HG03521 (cell line): ENCODE results near the gene CYTH1.
"Not testable (repeated sequence)": the region's sequence is repeated elsewhere in the genome, so short reads cannot be mapped to it uniquely, and the experiment has no call there.

ENCODE experiments used
- ATAC-seq: cut with Tn5 transposase; IDR thresholded peaks from one replicate; pipeline ENCODE4 v1.9.1; 2021; ENCODE audit warnings: mild to moderate bottlenecking, moderate library complexity; ENCODE audit not compliant: unreplicated experiment

Gene CYTH1

GRCh38 chr17:78789663-78790181, 7.6 kb upstream of the CYTH1 start:
- ATAC-seq = no peak

GRCh38 chr17:78789149-78789662, 7.1 kb upstream of the CYTH1 start:
- ATAC-seq = no peak

DNA sequence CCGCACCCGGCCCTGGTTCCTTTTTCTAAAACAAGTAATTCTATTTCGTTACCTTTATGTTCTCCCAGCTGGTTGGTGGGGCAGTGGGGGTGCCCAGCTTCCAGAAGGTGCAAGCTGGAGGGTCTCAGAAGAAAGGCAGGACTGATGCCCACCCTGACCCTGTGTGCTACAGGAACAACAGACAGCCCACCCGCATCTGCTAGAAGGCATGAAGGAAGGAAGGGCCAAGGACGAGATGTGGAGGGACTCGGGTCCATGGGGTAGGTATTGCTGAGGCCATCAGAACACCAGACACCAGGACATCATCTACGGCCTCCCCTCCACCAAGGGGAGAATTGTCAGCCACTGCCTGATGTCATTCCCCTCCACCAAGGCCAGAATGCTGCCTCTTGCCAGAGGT, 6.4 kb upstream of the CYTH1 start:
- no peak for ATAC-seq

DNA sequence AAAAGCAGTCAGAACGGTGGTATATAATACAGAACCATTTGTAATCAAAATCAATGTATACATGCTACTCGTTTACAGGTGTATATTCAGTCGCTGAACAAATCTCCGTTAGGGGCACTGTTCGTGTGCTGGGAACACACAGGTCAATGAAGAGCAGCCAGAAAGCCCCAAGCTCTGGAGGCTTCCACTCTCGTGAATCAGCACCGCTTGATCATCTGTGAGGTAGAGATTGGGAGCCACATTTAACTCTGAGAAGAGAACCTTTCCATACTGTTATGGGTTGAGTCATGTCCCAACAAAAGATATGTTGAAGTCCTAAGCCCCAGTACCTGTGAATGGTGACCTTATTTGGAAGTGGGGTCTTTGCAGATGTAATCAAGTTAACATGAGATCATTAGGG, 5.4 kb upstream of the CYTH1 start:
- ATAC-seq = no peak

GRCh38 chr17:78785663-78786057, 3.6 kb upstream of the CYTH1 start:
- no peak for ATAC-seq

GRCh38 chr17:78785011-78785662, 3.1 kb upstream of the CYTH1 start:
- no peak for ATAC-seq

DNA sequence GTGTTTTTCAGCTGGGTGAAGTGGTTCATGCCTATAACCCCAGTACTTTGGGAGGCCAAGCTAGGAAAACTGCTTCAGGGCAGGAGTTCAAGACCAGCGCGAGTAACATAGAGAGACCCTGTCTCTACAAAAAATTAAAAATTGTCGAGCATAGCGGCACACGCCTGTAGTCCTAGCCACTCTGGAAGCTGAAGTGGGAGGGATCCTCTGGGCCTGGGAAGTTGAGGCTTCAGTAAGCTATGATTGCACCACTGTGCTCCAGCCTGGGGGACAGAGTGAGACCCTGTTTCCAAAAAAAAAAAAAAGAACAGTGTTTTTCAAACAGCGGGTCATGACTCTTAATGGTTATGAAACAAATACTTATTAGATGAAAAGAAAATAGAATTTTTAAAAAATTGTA, 2.3 kb upstream of the CYTH1 start:
- no peak for ATAC-seq

DNA sequence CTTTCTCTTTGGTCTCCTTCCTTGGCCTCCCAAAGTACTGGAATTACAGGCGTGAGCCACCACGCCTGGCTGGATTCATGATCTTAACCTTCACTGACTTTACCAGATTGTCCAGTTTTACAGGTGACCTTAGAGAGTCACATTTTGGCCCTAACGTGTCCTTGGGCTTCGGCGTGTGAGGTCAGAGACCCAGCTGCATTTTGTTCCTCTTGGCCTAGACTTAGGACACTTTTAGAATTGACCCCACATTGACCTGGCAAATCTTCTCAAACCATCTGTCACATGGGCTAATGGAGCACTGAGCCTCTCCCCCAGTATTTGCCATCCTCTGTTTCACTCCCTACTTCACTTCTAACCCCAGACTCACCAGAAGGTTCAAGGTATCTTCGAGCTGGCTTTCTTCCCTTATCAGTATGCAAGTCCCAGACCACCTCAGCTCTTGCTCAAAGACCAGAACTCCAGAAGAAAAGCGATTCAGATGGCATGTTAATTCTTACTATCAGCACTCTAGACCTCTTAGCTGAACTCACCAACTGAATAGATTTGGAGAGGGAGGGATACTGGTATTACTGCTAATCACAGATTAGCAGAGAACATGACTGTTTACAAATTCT, 1.7 kb upstream of the CYTH1 start:
- ATAC-seq = no peak

DNA sequence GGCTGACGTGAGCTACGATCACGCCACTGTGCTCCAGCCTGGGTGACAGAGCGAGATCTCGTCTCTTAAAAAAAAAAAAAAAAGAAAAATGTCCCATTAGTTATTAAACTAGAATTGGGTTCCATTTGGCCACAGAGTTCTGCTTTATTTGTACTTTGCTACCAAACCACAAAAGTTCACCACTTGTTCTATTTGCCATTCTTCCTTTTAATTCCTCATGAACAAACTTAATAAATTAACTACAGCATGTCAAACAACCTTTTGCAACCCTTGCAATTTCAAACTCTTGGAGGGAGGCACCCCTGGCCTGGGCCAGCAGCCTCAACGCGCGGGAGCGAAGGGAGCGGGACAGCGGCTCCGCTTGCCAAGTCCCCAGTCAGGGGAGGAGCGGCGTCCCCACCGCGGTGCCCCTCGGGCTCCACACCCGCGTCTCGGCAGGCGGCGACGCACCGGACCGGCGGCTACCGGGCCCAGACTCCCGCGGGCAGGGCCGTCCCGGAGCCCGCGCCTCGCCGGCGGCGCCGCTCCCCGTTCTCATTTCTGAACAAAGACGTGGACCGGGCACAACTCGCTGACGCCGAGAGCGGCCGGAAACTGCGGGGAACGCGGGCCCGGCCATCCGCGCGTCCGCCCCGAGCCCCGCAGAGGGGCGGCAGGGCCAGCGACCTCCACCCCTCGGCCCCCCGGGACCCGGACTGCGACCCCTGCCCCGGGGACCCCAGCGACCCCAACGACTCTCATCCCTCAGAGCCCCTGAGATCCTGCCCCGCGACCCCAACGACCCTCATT, 775 bp downstream of the CYTH1 start:
- ATAC-seq = peak; percentile 14

DNA sequence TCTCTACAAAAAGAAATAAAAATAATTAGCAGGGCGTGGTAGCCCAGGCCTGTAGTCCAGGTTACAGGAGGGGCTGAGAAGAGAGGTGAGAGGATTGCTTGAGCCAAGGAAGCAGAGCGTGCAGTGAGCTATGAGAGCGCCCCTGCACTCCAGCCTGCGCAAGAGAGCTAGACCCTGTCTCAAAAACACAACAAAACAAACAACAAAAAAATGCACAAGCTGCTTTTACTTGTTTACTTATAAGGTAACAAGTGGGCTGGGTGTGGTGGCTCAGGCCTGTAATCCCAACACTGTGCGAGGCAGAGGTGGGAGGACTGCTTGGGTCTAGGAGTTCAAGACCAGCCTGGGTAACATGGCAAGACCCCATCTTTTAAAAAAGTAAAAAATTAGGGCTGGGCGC, 1.7 kb downstream of the CYTH1 start:
- ATAC-seq = no peak

- ATAC-seq = no peak
Measured at GRCh38 chr17:78779850-78780249, 2.2 kb downstream of the CYTH1 start.

GRCh38 chr17:78779286-78779651, 2.8 kb downstream of the CYTH1 start:
- not testable (repeated sequence) for ATAC-seq

DNA sequence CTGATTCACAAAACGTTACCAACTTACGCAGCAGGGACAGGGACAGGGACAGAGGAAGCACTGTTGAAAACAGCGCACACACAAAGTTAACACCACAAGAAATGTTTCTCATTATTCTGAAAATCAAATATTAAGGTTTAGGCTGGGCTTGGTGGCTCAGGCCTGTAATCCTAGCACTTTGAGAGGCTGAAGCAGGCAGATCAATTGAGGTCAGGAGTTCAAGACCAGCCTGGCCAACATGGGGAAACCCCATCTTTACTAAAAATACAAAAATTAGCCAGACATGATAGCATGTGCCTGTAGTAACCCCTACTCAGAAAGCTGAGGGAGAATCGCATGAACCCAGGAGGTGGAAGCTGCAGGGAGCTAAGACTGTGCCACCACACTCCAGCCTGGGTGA, 4.2 kb downstream of the CYTH1 start:
- no peak for ATAC-seq

DNA sequence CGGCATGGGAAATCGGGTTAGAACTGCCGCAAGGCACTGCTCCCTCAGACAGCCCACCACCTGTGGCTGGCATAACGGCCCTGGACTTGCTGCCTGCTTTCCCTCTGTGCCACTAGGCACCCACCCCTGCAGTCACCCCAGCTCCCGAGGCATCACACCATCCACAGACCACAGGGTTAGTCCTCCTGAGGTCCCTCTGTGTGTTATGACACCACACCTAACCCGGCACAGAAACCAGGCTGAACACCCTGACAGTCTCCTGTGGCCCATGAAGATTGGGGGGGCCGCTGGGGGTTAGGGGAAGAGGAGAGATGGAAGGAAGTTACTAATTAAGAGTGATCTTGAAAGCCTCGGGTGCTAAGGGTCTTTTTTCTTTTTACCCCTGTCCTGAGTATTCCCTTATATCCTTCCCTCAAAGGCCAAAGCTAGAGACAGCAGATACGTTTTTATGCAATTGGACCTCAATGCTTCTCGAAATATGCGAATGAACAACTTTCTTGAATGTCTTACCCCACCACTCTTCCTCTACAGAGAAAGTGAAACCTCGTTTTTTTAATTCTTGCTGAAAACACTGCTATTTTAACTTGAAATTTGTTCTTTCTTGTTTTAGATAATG, 7.0 kb downstream of the CYTH1 start:
- no peak for ATAC-seq

- no peak for ATAC-seq
Measured at GRCh38 chr17:78774453-78774852, 7.6 kb downstream of the CYTH1 start.

GRCh38 chr17:78771758-78772382, 10.2 kb downstream of the CYTH1 start:
- no peak for ATAC-seq

GRCh38 chr17:78769196-78769773, 12.8 kb downstream of the CYTH1 start:
- ATAC-seq = no peak

DNA sequence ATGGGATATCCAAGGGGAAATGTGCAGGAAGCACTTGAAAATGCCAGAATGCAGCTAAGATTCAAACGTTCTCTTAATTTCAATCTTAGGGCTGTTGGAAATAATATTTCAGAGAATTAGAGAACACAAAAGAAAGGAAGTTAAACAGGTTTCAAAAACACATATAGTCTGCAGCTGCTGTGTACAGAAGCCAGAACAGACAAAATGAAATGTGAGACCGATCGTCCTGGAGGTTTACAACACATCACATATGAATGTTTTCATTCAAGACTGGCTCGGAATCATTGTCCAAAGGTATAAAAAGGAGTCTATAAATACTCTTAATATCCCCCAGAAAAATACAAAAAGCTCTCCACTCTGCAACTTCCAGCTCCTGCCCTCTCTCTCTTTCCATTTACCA, 14.3 kb downstream of the CYTH1 start:
- no peak for ATAC-seq

DNA sequence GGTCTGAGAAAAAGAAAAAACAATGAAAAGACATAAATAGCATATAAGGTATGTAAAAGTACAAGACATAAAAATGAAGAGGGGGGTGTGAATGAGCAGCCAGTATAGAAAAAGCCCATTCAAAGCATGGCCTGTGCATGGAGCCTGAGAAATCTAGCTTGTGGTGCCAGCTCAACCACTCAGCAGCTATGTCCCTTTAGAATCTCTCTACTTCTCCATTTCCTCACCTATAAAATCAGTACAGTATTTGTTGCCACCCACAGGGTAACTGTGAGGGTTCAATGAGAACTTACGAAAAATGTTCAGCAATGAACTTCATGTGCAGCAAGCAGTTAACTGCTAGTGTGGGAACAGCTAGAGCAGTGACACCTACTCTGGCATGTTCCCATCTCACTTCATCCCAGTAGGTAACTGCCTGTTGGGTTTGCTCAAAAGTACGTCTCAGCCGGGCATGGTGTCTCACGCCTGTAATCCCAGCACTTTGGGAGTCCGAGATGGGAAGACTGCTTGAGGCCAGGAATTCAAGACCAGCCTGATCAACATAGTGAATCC, 15.3 kb downstream of the CYTH1 start:
- ATAC-seq = no peak

DNA sequence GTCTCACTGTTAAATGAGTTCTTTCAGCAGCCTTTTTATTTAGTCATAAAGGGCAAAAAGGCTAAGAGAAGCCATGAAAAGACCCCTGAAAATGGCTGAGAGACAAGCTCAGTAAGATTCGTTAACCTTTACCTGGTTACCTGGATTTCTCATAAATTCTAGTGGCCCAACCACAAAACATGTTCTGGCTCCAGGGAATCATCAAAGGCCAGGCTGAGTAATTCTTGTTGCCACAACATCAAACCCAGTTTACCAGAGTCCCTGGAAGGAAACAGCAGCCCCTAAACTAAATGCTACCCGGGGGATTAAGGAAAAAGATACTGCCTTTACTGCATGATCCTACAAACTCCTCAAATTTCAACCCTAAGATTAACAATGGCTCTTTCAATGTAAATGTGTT, 15.8 kb downstream of the CYTH1 start:
- no peak for ATAC-seq
